Liver (tissue), 3 donors: Measurements from ENCODE around the gene PGS1.

Source experiments
- EGR1 ChIP-seq, 2 donors: IDR thresholded peaks; 2 replicates each; pipeline ENCODE4 v1.6.1; 2016 to 2018; ENCODE audit warnings: antibody characterized with exemption in 2 of 2, low read depth in 2 of 2
- HNF4A ChIP-seq, 2 donors: conservative IDR thresholded peaks; 2 replicates each; pipeline ENCODE4 v1.6.1; 2016; ENCODE audit warnings: antibody characterized with exemption in 2 of 2, mild to moderate bottlenecking in 2 of 2
- RAD21 ChIP-seq, 2 donors: IDR thresholded peaks; 2 replicates each; pipeline ENCODE4 v1.6.1; 2016; ENCODE audit warnings: antibody characterized with exemption in 2 of 2, mild to moderate bottlenecking in 2 of 2
- TF ChIP-seq, protein P1 (sequence below): fragments of 150-350 bp; IDR thresholded peaks from 2 replicates; pipeline ENCODE4 v1.5.1; 2017; ENCODE audit warnings: improper control_type of control experiment, low read depth, low read length; ENCODE audit not compliant: missing input control
- TF ChIP-seq, protein P2 (sequence below): IDR thresholded peaks from 2 replicates; pipeline ENCODE4 v1.6.1; 2016; ENCODE audit warnings: antibody characterized with exemption
- donor health status: healthy.
- donor health status: healthy.

DNA sequence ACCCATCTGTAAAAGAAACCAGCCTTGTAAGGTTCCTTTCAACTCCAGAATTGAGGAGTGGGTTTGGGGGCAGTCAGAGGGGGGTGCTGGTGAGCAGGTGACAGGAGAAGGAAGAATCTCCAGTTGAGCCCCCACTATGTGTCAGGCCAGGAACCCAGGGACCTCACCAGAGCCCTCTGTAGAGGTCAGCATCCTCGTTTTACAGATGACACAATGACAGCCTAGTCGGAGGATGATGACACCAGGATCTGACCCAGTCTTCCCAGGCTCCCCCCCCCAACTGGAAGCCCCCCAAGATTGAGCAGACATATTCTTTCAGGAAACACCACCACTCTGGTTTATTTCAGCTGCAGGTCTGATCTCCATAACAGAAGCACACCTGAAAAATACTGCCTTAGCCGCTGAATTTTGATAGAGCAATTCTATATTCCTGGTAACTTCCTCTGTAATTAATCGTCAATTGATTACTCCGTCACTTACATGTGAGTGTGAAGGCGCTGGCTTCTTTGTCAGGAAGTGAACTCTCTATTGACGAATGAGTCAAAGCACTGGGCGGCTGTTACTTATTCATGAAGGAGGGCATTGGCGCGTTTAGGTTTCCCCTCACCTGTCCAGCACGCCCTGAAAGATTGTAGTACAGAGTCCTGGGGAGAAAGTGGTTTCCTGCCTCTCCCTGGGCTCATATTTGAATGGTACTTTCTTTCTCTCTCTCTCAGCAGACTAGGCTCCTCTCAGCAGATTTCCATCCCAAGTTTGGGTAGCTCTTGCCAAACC lies 39.8 kb upstream of the PGS1 start:
- TF ChIP-seq, protein P1, sequence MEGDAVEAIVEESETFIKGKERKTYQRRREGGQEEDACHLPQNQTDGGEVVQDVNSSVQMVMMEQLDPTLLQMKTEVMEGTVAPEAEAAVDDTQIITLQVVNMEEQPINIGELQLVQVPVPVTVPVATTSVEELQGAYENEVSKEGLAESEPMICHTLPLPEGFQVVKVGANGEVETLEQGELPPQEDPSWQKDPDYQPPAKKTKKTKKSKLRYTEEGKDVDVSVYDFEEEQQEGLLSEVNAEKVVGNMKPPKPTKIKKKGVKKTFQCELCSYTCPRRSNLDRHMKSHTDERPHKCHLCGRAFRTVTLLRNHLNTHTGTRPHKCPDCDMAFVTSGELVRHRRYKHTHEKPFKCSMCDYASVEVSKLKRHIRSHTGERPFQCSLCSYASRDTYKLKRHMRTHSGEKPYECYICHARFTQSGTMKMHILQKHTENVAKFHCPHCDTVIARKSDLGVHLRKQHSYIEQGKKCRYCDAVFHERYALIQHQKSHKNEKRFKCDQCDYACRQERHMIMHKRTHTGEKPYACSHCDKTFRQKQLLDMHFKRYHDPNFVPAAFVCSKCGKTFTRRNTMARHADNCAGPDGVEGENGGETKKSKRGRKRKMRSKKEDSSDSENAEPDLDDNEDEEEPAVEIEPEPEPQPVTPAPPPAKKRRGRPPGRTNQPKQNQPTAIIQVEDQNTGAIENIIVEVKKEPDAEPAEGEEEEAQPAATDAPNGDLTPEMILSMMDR = no peak
- TF ChIP-seq RAD21 (IDR thresholded peaks at IDR 0.05) (no peak), HNF4A (conservative IDR thresholded peaks at IDR 0.05) (no peak), EGR1 (IDR thresholded peaks at IDR 0.05; ENCODE audit: low read depth in 2 of 2) (no peak)
- TF ChIP-seq, protein P2, sequence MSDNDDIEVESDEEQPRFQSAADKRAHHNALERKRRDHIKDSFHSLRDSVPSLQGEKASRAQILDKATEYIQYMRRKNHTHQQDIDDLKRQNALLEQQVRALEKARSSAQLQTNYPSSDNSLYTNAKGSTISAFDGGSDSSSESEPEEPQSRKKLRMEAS = no peak
